ENCODE data around the gene PEAK3. TPM values are rescaled to one million over a fixed set of nuclear protein-coding genes. Genes with fewer than 3 reads are reported as not detected.

The PEAK3 gene
- total RNA-seq, 2 donors from 2014 or later: 0.66 to 0.78 TPM

- WGBS, 2 donors: 0 to 45% methylated on average over 1 to 9 of the region's 27 CpGs
- no peaks in the 10 kb centered on the region for H3K9me3 ChIP-seq
- TF ChIP-seq, protein P1, sequence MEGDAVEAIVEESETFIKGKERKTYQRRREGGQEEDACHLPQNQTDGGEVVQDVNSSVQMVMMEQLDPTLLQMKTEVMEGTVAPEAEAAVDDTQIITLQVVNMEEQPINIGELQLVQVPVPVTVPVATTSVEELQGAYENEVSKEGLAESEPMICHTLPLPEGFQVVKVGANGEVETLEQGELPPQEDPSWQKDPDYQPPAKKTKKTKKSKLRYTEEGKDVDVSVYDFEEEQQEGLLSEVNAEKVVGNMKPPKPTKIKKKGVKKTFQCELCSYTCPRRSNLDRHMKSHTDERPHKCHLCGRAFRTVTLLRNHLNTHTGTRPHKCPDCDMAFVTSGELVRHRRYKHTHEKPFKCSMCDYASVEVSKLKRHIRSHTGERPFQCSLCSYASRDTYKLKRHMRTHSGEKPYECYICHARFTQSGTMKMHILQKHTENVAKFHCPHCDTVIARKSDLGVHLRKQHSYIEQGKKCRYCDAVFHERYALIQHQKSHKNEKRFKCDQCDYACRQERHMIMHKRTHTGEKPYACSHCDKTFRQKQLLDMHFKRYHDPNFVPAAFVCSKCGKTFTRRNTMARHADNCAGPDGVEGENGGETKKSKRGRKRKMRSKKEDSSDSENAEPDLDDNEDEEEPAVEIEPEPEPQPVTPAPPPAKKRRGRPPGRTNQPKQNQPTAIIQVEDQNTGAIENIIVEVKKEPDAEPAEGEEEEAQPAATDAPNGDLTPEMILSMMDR (IDR thresholded peaks at IDR 0.05): no peak
- TF ChIP-seq POLR2A (IDR thresholded peaks at IDR 0.05): no peak
- H3K27ac ChIP-seq: no peak within 1 kb of the TSS
- H3K4me1 ChIP-seq: peaks cover 46% of the 10 kb centered on the region
- peaks cover 0 to 23% of the 10 kb centered on the region in 2 donors for H3K27me3 ChIP-seq
- ATAC-seq (no peak), DNase-seq (no peak)
- H3K36me3 ChIP-seq (replicated peaks in 1 of 2; ENCODE audit: insufficient read depth in 1 of 2, low read depth in 2 of 2): peaks cover 27 to 31% of the 10 kb centered on the region in 2 donors
- intact Hi-C loops (cut with DNase I): no loop called here
- H3K4me3 ChIP-seq: no peak within 1 kb of the TSS
These were observed 32.7 kb downstream of the PEAK3 start, which contains the start of gene AMH for GRCh38 chr19:2249010-2249866. TSS of gene AMH (plus strand) at chr19:2249323. CDS start at chr19:2249333, 10 bp downstream.

DNA sequence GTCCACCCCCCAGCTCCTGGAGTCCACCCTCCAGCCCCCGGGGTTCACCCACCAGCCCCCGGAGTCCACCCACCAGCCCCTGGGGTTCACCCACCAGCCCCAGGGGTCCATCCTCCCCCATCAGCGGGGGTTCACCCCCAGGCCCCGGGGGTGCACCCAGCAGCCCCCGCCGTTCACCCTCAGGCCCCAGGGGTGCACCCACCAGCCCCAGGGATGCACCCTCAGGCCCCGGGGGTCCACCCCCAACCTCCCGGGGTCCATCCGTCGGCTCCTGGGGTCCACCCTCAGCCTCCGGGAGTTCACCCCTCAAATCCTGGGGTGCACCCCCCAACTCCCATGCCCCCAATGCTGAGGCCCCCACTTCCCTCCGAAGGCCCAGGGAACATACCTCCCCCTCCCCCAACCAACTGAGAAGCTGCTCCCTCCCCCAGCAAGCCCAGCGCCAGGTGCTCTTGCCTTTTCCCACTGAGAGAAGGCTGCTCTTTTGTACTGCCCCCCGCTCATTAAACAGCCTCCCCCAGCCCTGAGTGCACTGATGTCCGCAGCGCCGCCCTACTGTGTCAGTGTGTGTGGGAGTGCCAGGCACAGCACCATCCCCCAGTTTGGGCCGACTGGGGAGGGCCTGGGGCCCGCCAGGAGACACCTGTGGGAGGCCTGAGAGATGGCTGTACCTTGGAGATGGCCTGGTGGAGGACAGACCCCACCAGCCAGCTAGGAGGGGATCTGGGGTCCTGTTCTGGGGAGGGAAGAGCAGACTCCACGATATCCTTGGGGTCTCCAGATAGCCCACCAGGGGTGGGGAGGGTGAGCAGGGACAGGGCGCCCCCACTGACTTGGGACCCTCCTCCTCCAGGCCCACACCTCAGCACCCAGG lies 33.6 kb downstream of the PEAK3 start:
- ATAC-seq: no peak
- 87 to 88% methylated on average over 6 to 19 of the region's 21 CpGs for WGBS, 2 donors
- H3K36me3 ChIP-seq (replicated peaks in 1 of 2; ENCODE audit: insufficient read depth in 1 of 2, low read depth in 2 of 2): peaks cover 33 to 40% of the 10 kb centered on the region in 2 donors
- DNase-seq: no peak
- H3K27me3 ChIP-seq: peaks cover 0 to 20% of the 10 kb centered on the region in 2 donors
- H3K9me3 ChIP-seq: no peaks in the 10 kb centered on the region
- H3K27ac ChIP-seq: no peak overlapping the region
- intact Hi-C loops (cut with DNase I): no loop called here
- TF ChIP-seq, protein P1 (IDR thresholded peaks at IDR 0.05): no peak
- TF ChIP-seq POLR2A (IDR thresholded peaks at IDR 0.05): no peak
- no peak overlapping the region for H3K4me3 ChIP-seq
- H3K4me1 ChIP-seq: peaks cover 43% of the 10 kb centered on the region

DNA sequence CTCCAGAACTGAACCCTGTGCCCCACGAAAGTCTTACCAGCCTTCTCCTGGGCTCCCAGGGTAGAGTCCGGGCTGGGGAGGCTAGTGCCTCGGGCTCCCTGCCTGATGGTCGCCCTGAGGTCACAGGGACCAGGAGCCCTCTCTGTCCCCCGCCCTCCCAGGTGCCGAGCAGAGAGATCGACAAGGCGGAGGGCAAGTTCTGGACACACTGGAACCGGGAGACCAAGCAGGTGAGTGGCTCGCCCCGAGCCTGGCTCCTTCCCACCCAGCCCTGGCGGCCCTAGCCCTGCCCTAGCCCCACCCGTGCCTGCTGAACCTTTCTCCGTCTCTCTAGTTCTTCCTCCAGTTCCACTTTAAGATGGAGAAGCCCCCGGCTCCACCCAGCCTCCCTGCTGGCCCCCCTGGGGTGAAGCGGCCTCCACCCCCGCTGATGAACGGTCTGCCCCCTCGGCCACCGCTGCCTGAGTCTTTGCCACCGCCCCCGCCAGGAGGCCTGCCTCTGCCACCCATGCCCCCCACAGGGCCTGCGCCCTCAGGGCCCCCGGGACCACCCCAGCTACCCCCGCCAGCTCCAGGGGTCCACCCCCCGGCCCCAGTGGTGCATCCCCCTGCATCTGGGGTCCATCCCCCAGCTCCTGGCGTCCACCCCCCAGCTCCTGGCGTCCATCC lies 34.4 kb downstream of the PEAK3 start:
- ATAC-seq (no peak), DNase-seq (no peak)
- Histone ChIP-seq H3K4me1 (peaks cover 35% of the 10 kb centered on the region), H3K27me3 (peaks cover 0 to 13% of the 10 kb centered on the region in 2 donors), H3K4me3 (no peak overlapping the region), H3K27ac (peak overlapping the region in 2 of 4 donors; percentile 49 to 67), H3K36me3 (replicated peaks in 1 of 2; ENCODE audit: insufficient read depth in 1 of 2, low read depth in 2 of 2) (peaks cover 33 to 41% of the 10 kb centered on the region in 2 donors), H3K9me3 (no peaks in the 10 kb centered on the region)
- intact Hi-C loops (cut with DNase I): no loop called here
- WGBS, 2 donors: 91 to 97% methylated on average over 10 to 24 of the region's 28 CpGs
- no peak for TF ChIP-seq POLR2A (IDR thresholded peaks at IDR 0.05)
- TF ChIP-seq, protein P1 (IDR thresholded peaks at IDR 0.05): no peak

- DNase-seq (peak; percentile 60 to 72 (median 62)), ATAC-seq (peak; percentile 73)
- peaks cover 33 to 41% of the 10 kb centered on the region in 2 donors for H3K36me3 ChIP-seq (replicated peaks in 1 of 2; ENCODE audit: insufficient read depth in 1 of 2, low read depth in 2 of 2)
- peak overlapping the region in 2 of 4 donors; percentile 49 to 67 for H3K27ac ChIP-seq
- peaks cover 0 to 7% of the 10 kb centered on the region in 2 donors for H3K27me3 ChIP-seq
- intact Hi-C loops (cut with DNase I): no loop called here
- no peaks in the 10 kb centered on the region for H3K9me3 ChIP-seq
- no peak overlapping the region for H3K4me3 ChIP-seq
- TF ChIP-seq, protein P1 (IDR thresholded peaks at IDR 0.05): no peak
- TF ChIP-seq POLR2A (IDR thresholded peaks at IDR 0.05): no peak
- 74 to 80% methylated on average over 1 to 16 of the region's 26 CpGs for WGBS, 2 donors
- H3K4me1 ChIP-seq: peaks cover 34% of the 10 kb centered on the region
These were observed 35.1 kb downstream of the PEAK3 start for GRCh38 chr19:2246801-2247361.
